Ovary (tissue), 9 donors: ENCODE data around the gene IQCF6. TPM values are rescaled to one million over a fixed set of nuclear protein-coding genes. Genes with fewer than 3 reads are reported as not detected.
"Not testable (repeated sequence)": the region's sequence is repeated elsewhere in the genome, so short reads cannot be mapped to it uniquely, and the experiment has no call there.

Source experiments
- DNase-seq, 5 donors: peaks; one replicate each; pipeline ENCODE4 v3.0.0-alpha.2; 2019 to 2020
- H3K27ac ChIP-seq, 2 donors: fragments of 200-600 bp; one replicate each; pipeline versions ENCODE4 v1.5.1 to v1.8.0; 2019 to 2022
- H3K27me3 ChIP-seq: fragments of 200-600 bp; one replicate; pipeline ENCODE4 v1.8.0; 2022
- H3K36me3 ChIP-seq: fragments of 200-600 bp; sonication (generic); one replicate; pipeline ENCODE4 v1.5.1; 2019
- H3K4me1 ChIP-seq: one replicate; pipeline ENCODE4 v1.8.1; 2013; ENCODE audit warnings: mild to moderate bottlenecking, moderate library complexity; ENCODE audit not compliant: insufficient read depth
- H3K4me3 ChIP-seq: fragments of 200-600 bp; sonication (generic); one replicate; pipeline ENCODE4 v1.5.1; 2017
- H3K9me3 ChIP-seq, 2 donors: fragments of 200-600 bp in 1 of 2; sonication (generic) in 1 of 2; one replicate each; pipeline versions ENCODE4 v1.5.1 to v1.8.1; 2013 to 2019; ENCODE audit warnings: mild to moderate bottlenecking in 1 of 2, moderate library complexity in 1 of 2
- CTCF ChIP-seq, 3 donors: fragments of 450-650 bp in 2 of 3; fragments of 200-600 bp in 1 of 3; IDR thresholded peaks; one replicate each; pipeline versions ENCODE4 v1.5.1 to v1.8.0; 2016 to 2022; ENCODE audit warnings: antibody characterized with exemption in 3 of 3, mild to moderate bottlenecking in 1 of 3
- EP300 ChIP-seq: sonication (generic); formaldehyde crosslinking; IDR thresholded peaks from one replicate; pipeline ENCODE4 v1.6.1; 2017; ENCODE audit warnings: antibody characterized with exemption
- POLR2A ChIP-seq: fragments of 450-650 bp; IDR thresholded peaks from one replicate; pipeline ENCODE4 v1.6.1; 2017; ENCODE audit warnings: antibody characterized with exemption, mild to moderate bottlenecking, moderate library complexity
- whole genome bisulfite sequencing, 3 donors: extraction: QIAGEN DNeasy Blood & Tissue Kit in 1 of 3; methylation state at CpG; one replicate each; pipeline versions ENCODE4 v1.1.5 to v1.1.7; 2013 to 2017; 5-methylcytosine and 5-hydroxymethylcytosine counted together
- intact Hi-C, 4 donors: fragments of 100-400 bp; cut with DNase I; formaldehyde crosslinking; loops; one replicate each; pipeline versions ENCODE4 v1.11.0 to v1.15.1; 2022 to 2023
- polyA plus RNA-seq, 2 donors: library from polyadenylated mRNA; stranded (reverse); fragments of 200-250 nt in 1 of 2; fragments of 350-450 nt in 1 of 2; fragmentation: Illumina TruSeq in 1 of 2; extraction: RNeasy Lipid Tissue Mini Kit (QIAGEN cat#74804) in 1 of 2; gene quantifications; one replicate each; pipeline ENCODE4 v1.2.3, GENCODE V29; 2013 to 2014
- total RNA-seq, 7 donors: library from RNA; depleted of rRNA in 2 of 7; stranded (reverse); fragments of >200 nt in 2 of 7; fragmentation: NEBNext Ultra II Directional in 3 of 7; extraction: Animal tissue kit (Norgen Biotek cat#: 25700) in 3 of 7; gene quantifications; one replicate each; pipeline versions ENCODE4 v1.1.0 to v1.2.4, GENCODE V29; 2016 to 2023
- donor health status: DM: no; HTN: no; CAD: no; lungs with moderate emphysema.
- donor health status: DM: no; HTN: no; CAD: no.
- donor health status: Bipolar disorder and iron deficiency.
- donor health status: DM: yes; HTN: yes; CAD: no.
- donor health status: DM: no; HTN: no; CAD: no.
- donor health status: DM: yes; HTN: yes; CAD: no.

IQCF6 gene
- total and polyA plus RNA-seq, 9 donors = not detected

- Histone ChIP-seq H3K36me3 (no peaks in the 10 kb centered on the region), H3K4me1 (no peaks in the 10 kb centered on the region), H3K9me3 (no peaks in the 10 kb centered on the region), H3K27ac (no peak overlapping the region), H3K4me3 (no peak overlapping the region), H3K27me3 (no peaks in the 10 kb centered on the region)
- DNase-seq = no peak
- WGBS, 3 donors = 79 to 82% (median 81%) methylated on average over 7 of the region's 7 CpGs
- intact Hi-C loops = no loop called here
- TF ChIP-seq CTCF (IDR thresholded peaks at IDR 0.05) = no peak
- no peak for TF ChIP-seq POLR2A
- TF ChIP-seq EP300 = no peak
These were observed 13.2 kb upstream of the IQCF6 start for GRCh38 chr3:51792206-51792605.

- H3K36me3 ChIP-seq = no peaks in the 10 kb centered on the region
- H3K4me3 ChIP-seq = no peak overlapping the region
- no peaks in the 10 kb centered on the region for H3K27me3 ChIP-seq
- H3K9me3 ChIP-seq = no peaks in the 10 kb centered on the region
- H3K27ac ChIP-seq = no peak overlapping the region
- 84 to 93% (median 92%) methylated on average over 1 of the region's 1 CpG for WGBS, 3 donors
- intact Hi-C loops = no loop called here
- no peak for DNase-seq
- H3K4me1 ChIP-seq = no peaks in the 10 kb centered on the region
- TF ChIP-seq POLR2A (no peak), EP300 (no peak), CTCF (IDR thresholded peaks at IDR 0.05) (no peak)
These were observed 10.4 kb upstream of the IQCF6 start for GRCh38 chr3:51789437-51789836.

- H3K9me3 ChIP-seq, H3K27me3 ChIP-seq, H3K27ac ChIP-seq, H3K36me3 ChIP-seq, H3K4me3 ChIP-seq, DNase-seq, intact Hi-C loops, H3K4me1 ChIP-seq: not testable (repeated sequence)
These were observed 8.5 kb upstream of the IQCF6 start for GRCh38 chr3:51787576-51787975.

- Histone ChIP-seq H3K27me3 (no peaks in the 10 kb centered on the region), H3K9me3 (no peaks in the 10 kb centered on the region), H3K4me1 (no peaks in the 10 kb centered on the region), H3K4me3 (no peak overlapping the region), H3K27ac (no peak overlapping the region), H3K36me3 (no peaks in the 10 kb centered on the region)
- DNase-seq = no peak
- no peak for TF ChIP-seq CTCF (IDR thresholded peaks at IDR 0.05)
- TF ChIP-seq POLR2A = no peak
- TF ChIP-seq EP300 = no peak
- intact Hi-C loops = no loop called here
- WGBS, 3 donors = 57 to 64% (median 61%) methylated on average over 2 of the region's 2 CpGs
These were observed 7.2 kb upstream of the IQCF6 start for GRCh38 chr3:51786267-51786666.

GRCh38 chr3:51778554-51778953 is 483 bp downstream of the IQCF6 start:
- no peaks in the 10 kb centered on the region for H3K9me3 ChIP-seq
- H3K36me3 ChIP-seq = no peaks in the 10 kb centered on the region
- WGBS, 3 donors = 87 to 90% (median 89%) methylated on average over 14 to 17 of the region's 17 CpGs
- no peaks in the 10 kb centered on the region for H3K4me1 ChIP-seq
- intact Hi-C loops = no loop called here
- no peak for DNase-seq
- TF ChIP-seq POLR2A = no peak
- H3K4me3 ChIP-seq = no peak overlapping the region
- H3K27me3 ChIP-seq = no peaks in the 10 kb centered on the region
- H3K27ac ChIP-seq = no peak overlapping the region

GRCh38 chr3:51777985-51778384 is 1.1 kb downstream of the IQCF6 start:
- TF ChIP-seq CTCF (IDR thresholded peaks at IDR 0.05) (no peak), EP300 (no peak), POLR2A (no peak)
- intact Hi-C loops = no loop called here
- Histone ChIP-seq H3K4me1 (no peaks in the 10 kb centered on the region), H3K36me3 (no peaks in the 10 kb centered on the region), H3K27me3 (no peaks in the 10 kb centered on the region), H3K9me3 (no peaks in the 10 kb centered on the region), H3K27ac (no peak overlapping the region), H3K4me3 (no peak overlapping the region)
- DNase-seq = no peak
- 37 to 49% (median 43%) methylated on average over 3 of the region's 3 CpGs for WGBS, 3 donors
